Karpas-422 (cell line): ENCODE measurements around the gene HES3. TPM values are rescaled to one million over a fixed set of nuclear protein-coding genes. Genes with fewer than 3 reads are reported as not detected.

Source experiments
- DNase-seq: peaks from one replicate; pipeline ENCODE4 v3.0.0-alpha.2; 2015
- H2AFZ ChIP-seq: fragments of 200-600 bp; sonication (generic); 2 replicates; pipeline ENCODE4 v1.6.1; 2014; ENCODE audit warnings: antibody characterized with exemption, low read length, mixed read lengths
- H3K27ac ChIP-seq: fragments of 200-600 bp; sonication (generic); 2 replicates; pipeline ENCODE4 v1.5.1; 2014; ENCODE audit warnings: mild to moderate bottlenecking, low read length, moderate library complexity
- H3K27me3 ChIP-seq: fragments of 200-600 bp; sonication (generic); 2 replicates; pipeline ENCODE4 v1.6.1; 2014; ENCODE audit warnings: low read length, mixed read lengths
- H3K36me3 ChIP-seq: fragments of 200-600 bp; sonication (generic); 2 replicates; pipeline ENCODE4 v1.6.1; 2014; ENCODE audit warnings: low read length, mixed read lengths; ENCODE audit not compliant: insufficient read depth
- H3K4me1 ChIP-seq: fragments of 200-600 bp; sonication (generic); 2 replicates; pipeline ENCODE4 v1.6.1; 2014; ENCODE audit warnings: mild to moderate bottlenecking, low read length, mixed read lengths
- H3K4me2 ChIP-seq: fragments of 200-600 bp; sonication (generic); 2 replicates; pipeline ENCODE4 v1.6.1; 2014; ENCODE audit warnings: low read length, low read depth, mild to moderate bottlenecking; ENCODE audit not compliant: poor library complexity, severe bottlenecking
- H3K4me3 ChIP-seq: fragments of 200-600 bp; sonication (generic); 2 replicates; pipeline ENCODE4 v1.5.1; 2014; ENCODE audit warnings: mild to moderate bottlenecking, antibody characterized with exemption, low read length, mixed read lengths
- H3K79me2 ChIP-seq: fragments of 200-600 bp; sonication (generic); 2 replicates; pipeline ENCODE4 v1.6.1; 2014; ENCODE audit warnings: mild to moderate bottlenecking, low read length, mixed read lengths
- H3K9ac ChIP-seq: fragments of 200-600 bp; sonication (generic); 2 replicates; pipeline ENCODE4 v1.6.0; 2014; ENCODE audit warnings: low read length
- H3K9me2 ChIP-seq: fragments of 200-600 bp; sonication (generic), shearing (Covaris generic); replicated peaks from 2 replicates; pipeline ENCODE4 v1.6.0; 2014; ENCODE audit warnings: mild to moderate bottlenecking, low read length, moderate library complexity; ENCODE audit not compliant: insufficient read depth
- H3K9me3 ChIP-seq: fragments of 300-700, 200-600 bp; sonication (generic); 2 replicates; pipeline ENCODE4 v1.6.1; 2014; ENCODE audit warnings: low read length, mixed read lengths
- H4K20me1 ChIP-seq: fragments of 200-600 bp; sonication (generic); 2 replicates; pipeline ENCODE4 v1.6.1; 2014; ENCODE audit warnings: mild to moderate bottlenecking, antibody characterized with exemption, low read length, low read depth; ENCODE audit not compliant: insufficient read depth
- total RNA-seq: library from RNA; depleted of rRNA; stranded (reverse); fragments of >200 nt; shearing (Covaris generic); gene quantifications from 2 replicates; pipeline ENCODE4 v1.2.3, GENCODE V29; 2014; ENCODE audit warnings: low replicate concordance

HES3 gene
- total RNA-seq, 1 experiment from 2014 or later, result not detected

DNA sequence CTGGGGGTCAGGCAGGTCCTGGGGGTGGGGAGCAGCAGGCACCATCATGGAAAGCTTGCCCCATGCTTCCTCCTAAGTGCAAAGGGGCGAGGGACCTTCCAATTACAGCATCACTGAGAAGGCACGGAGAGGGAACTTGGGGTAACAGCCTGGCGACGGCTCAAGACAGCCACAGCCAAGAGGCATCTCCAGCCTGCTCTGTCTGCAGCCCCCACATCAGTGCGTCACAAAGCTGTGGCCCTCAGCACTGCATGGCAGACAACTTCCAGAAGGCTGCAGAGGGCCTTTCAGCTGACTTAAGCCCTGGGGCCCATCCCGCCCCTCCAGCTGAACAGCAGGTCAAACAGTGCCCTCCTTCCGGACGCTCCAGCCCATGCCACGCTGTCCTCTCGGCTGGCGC lies 30.1 kb downstream of the HES3 start:
- Histone ChIP-seq H3K4me1 (no peaks in the 10 kb centered on the region), H3K27ac (no peak overlapping the region), H3K9ac (no peak overlapping the region)

DNA sequence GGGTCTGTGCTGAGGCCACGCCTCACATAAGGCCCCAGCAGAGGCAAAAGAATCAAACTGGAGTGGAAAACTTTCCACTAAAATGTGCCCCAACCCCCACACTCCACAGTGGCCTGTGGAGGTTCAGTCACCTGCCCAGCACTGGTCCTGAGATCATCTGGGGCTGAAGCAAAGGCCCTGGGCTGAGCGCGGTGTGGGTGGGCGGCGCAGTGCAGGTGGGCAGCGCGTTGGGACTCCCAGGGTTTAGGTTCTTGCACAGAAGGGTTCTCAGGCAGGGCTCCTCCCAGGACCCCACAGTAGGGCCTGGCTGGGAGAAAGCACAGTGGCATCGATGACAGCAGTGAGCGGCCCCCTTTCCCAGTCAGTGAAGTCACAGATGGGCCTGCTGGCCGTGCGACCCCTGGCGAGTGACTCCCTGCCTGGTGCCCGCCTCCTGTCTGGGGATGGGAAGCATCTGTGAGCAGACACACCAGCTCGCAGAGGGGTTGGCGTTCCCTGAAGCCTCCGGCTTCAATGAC lies 30.7 kb downstream of the HES3 start:
- H3K9me2 ChIP-seq, result no peaks in the 10 kb centered on the region
- H3K4me2 ChIP-seq, result no peak overlapping the region
- no peak for DNase-seq
- H3K9ac ChIP-seq, result no peak overlapping the region
- H3K79me2 ChIP-seq, result no peaks in the 10 kb centered on the region
- no peak overlapping the region for H3K4me3 ChIP-seq
- no peaks in the 10 kb centered on the region for H3K27me3 ChIP-seq
- no peaks in the 10 kb centered on the region for H3K4me1 ChIP-seq
- H3K9me3 ChIP-seq, result no peaks in the 10 kb centered on the region
- no peaks in the 10 kb centered on the region for H3K36me3 ChIP-seq
- no peak overlapping the region for H2AFZ ChIP-seq
- 0 out of 2 replicates have a peak, but pooled peaks cover 3% of the 10 kb centered on the region for H4K20me1 ChIP-seq
- H3K27ac ChIP-seq, result no peak overlapping the region

More for the DNA sequence above, 30.1 kb downstream of the HES3 start:
- no peak overlapping the region for H2AFZ ChIP-seq
- H3K4me3 ChIP-seq, result no peak overlapping the region
- H3K9me3 ChIP-seq, result no peaks in the 10 kb centered on the region
- DNase-seq, result no peak
- H3K4me2 ChIP-seq, result no peak overlapping the region
- H3K79me2 ChIP-seq, result no peaks in the 10 kb centered on the region
- H4K20me1 ChIP-seq, result peaks cover 3% of the 10 kb centered on the region; the same call in 1 of the 2 replicates
- no peaks in the 10 kb centered on the region for H3K27me3 ChIP-seq
- H3K36me3 ChIP-seq, result no peaks in the 10 kb centered on the region
- no peaks in the 10 kb centered on the region for H3K9me2 ChIP-seq

DNA sequence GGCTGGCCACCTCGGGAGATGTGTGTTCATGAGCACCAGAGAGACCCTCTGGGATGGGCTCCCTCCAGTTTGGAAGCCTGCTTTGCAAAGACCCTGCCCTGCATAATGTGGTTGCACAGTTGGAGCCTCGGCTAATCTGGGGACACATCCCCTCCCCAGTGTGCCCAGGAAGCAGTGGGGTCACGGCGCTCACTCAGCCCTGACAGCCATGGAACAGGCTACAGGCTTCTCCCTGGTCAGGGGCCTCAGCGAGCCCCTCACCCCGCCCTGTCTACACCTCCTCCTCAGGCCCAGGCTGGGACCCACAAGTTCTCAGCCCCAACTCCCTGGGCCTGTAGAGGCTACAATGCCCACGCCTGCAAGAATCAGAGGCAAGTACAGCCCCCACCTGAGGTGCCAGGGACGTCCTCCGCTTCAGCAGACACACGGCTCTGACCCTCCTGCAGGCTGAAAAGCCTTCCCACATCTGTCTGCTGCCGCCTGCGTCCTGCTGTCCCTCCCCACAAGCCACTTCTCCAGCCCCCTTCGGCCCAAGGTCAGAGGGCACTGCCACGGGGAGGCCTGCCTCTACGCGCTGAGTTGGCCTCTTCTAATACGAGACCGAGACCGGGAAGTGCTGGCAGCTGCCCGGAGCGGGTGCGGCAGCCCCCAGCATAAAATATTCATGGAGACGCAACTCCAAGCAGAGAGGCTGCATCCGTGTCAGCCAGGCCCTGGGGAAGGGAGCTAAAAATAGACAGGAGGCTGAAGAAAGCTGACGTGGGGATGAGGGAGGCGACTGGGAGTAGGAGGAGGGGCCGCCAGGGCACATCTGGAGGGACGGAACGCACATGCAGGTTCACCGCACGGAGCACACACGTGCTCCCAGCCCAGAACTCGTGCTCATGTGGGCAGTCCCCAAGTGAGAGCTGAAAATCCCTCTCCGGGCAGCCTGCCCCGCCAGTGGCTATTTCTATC lies 32.1 kb downstream of the HES3 start:
- Histone ChIP-seq H3K4me2 (no peak overlapping the region), H3K4me3 (no peak overlapping the region), H3K9me2 (no peaks in the 10 kb centered on the region), H3K9ac (no peak overlapping the region), H4K20me1 (0 out of 2 replicates have a peak, but pooled peaks cover 3% of the 10 kb centered on the region), H3K27me3 (no peaks in the 10 kb centered on the region), H3K4me1 (no peaks in the 10 kb centered on the region), H3K36me3 (no peaks in the 10 kb centered on the region), H3K9me3 (no peaks in the 10 kb centered on the region), H3K27ac (no peak overlapping the region), H3K79me2 (no peaks in the 10 kb centered on the region), H2AFZ (no peak overlapping the region)
- DNase-seq, result no peak

DNA sequence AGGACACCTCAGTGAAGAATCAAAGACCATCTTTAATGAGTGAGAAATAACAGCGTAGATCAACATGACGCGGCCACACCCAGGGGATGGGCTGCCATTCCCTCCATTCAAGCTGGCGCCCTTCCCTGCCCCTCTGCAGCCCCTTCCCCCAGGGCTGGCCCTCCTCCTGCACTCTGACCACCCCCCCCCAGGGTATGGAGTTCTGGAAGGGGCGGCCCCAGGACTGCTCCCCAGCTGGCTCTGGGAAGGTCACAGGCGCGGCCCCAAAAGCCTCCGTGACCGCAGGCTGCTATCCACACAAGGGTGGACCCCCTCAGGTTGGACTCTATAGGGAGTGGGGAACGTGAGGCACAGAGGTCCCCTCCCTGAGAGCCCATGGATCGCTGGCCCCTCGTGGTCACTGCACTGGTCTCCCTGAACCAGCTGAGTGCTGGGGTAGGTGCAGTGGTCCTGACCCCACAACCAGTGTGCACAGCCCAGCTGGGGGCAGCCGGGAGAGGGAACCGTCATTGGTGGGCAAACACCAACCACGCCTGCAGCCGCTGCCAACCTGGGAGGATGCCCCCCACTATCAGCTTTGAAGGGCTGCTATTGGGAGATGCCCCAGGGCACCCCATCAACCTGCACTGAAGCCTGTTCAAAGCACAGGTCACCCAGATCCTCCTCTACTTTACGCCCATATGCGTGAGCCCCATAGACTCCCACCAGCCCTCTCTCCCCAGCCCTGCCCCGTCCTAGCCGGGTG lies 33.0 kb downstream of the HES3 start:
- DNase-seq, result no peak
- Histone ChIP-seq H3K4me3 (no peak overlapping the region), H3K4me2 (no peak overlapping the region), H3K79me2 (no peaks in the 10 kb centered on the region), H3K9me2 (no peaks in the 10 kb centered on the region), H3K27me3 (no peaks in the 10 kb centered on the region), H2AFZ (no peak overlapping the region), H3K9ac (no peak overlapping the region), H3K27ac (no peak overlapping the region), H4K20me1 (no peaks in the 10 kb centered on the region), H3K9me3 (no peaks in the 10 kb centered on the region), H3K36me3 (no peaks in the 10 kb centered on the region), H3K4me1 (no peaks in the 10 kb centered on the region)

DNA sequence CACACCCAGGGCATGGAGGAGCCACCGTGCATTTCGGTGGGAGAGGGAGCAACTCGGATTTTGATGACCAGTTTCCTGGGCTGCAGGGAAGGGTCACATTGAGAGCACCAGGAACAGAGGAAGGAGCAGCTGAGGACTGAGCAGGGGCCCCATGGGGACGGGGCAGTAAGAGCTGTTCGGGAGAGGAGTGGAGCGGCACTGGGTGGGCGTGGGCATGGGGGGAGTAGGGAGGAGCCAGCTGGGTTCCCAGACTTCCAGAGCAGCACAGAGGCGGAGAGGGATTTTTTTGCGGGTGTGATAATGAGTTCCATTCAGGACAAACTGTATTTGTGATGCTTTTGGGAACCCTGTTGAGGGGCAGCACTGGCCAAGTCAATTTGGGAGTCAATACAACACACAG lies 34.3 kb downstream of the HES3 start:
- H3K4me1 ChIP-seq, result no peaks in the 10 kb centered on the region

DNA sequence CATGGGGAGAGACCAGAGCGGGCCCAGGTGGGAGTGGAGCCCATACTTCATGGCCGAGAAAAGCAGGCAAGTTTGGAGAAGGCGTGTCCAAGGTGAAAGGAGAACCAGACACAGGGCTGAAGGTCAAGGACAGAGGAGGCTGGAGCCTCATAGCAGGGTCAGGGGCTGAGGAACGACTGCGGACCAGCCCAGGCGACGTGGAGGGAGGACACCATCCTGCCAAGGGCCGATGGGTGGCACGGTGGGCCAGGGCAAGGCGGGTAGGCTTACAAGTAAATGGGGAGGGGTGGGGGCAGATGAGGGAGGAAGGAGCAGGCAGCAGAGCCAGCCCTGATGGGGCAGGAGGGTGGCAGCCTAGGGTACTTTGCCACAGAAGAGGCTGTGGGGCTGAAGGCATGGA lies 35.1 kb downstream of the HES3 start:
- Histone ChIP-seq H2AFZ (no peak overlapping the region), H3K9me2 (no peaks in the 10 kb centered on the region), H3K4me2 (no peak overlapping the region), H3K4me1 (no peaks in the 10 kb centered on the region), H3K4me3 (no peak overlapping the region), H3K36me3 (no peaks in the 10 kb centered on the region), H3K27me3 (no peaks in the 10 kb centered on the region), H3K9me3 (no peaks in the 10 kb centered on the region), H3K27ac (no peak overlapping the region), H4K20me1 (no peaks in the 10 kb centered on the region), H3K79me2 (no peaks in the 10 kb centered on the region), H3K9ac (no peak overlapping the region)
- DNase-seq, result no peak

More for the DNA sequence above, 34.3 kb downstream of the HES3 start:
- H3K27ac ChIP-seq, result no peak overlapping the region
- no peak for DNase-seq
- H3K9ac ChIP-seq, result no peak overlapping the region
- H3K9me3 ChIP-seq, result no peaks in the 10 kb centered on the region
- no peaks in the 10 kb centered on the region for H3K79me2 ChIP-seq
- no peaks in the 10 kb centered on the region for H3K36me3 ChIP-seq
- H3K9me2 ChIP-seq, result no peaks in the 10 kb centered on the region
- H3K4me3 ChIP-seq, result no peak overlapping the region
- H3K27me3 ChIP-seq, result no peaks in the 10 kb centered on the region
- no peak overlapping the region for H2AFZ ChIP-seq
- no peak overlapping the region for H3K4me2 ChIP-seq
- no peaks in the 10 kb centered on the region for H4K20me1 ChIP-seq

DNA sequence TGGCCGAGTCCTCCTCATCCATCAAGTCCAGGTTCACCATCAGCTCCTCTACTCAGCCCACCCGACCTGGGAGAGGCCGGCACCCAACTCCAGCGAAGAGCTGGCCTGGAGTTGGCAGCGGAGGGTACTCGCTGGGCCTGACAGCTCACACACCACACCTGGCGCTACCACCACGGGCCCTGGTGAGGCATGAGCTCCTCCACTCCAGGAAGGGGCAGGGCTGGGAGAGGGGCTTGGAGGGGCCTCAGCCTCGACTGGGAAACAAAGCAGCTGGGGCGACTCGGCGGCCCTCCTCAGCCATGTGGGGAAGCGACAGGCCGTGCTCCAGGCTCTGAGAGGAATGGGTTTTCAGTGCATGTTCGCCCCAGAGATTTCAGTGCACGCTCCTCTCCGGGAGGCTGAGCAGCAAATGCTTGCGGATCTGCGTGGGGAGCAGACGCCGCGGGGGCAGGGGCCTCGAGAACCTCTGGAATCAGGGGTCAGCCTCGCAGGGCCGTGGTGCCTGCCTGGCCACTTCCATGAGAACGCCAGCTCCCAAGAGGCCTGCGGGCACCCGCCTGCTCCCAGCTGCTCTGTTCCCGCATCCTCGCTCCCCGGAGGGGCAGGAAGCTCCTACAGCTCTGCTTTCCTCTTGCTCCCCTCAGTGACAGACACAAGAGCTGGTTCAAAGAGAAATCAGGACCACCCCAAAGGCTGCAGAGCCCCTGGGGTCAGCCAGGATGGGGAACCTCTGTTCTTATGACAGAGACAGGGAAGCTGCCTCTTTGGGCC lies 35.8 kb downstream of the HES3 start:
- no peak for DNase-seq
- no peak overlapping the region for H3K4me2 ChIP-seq
- H3K9ac ChIP-seq, result no peak overlapping the region

More for the DNA sequence above, 35.8 kb downstream of the HES3 start:
- Histone ChIP-seq H3K9me2 (no peaks in the 10 kb centered on the region), H2AFZ (no peak overlapping the region), H3K79me2 (no peaks in the 10 kb centered on the region), H3K27me3 (no peaks in the 10 kb centered on the region), H3K4me1 (peaks cover under 1% of the 10 kb centered on the region), H3K4me3 (no peak overlapping the region), H4K20me1 (no peaks in the 10 kb centered on the region), H3K36me3 (no peaks in the 10 kb centered on the region), H3K27ac (no peak overlapping the region), H3K9me3 (no peaks in the 10 kb centered on the region)
